HepG2 (cell line): ENCODE measurements around the gene NRN1L. TPM values are rescaled to one million over a fixed set of nuclear protein-coding genes. Genes with fewer than 3 reads are reported as not detected.

Experiments
- CBX5 ChIP-seq: sonication (generic); formaldehyde crosslinking; IDR thresholded peaks from 2 replicates; pipeline ENCODE4 v1.4.0; 2020; ENCODE audit warnings: missing genetic modification reagents, borderline replicate concordance
- DMAP1 ChIP-seq: IDR thresholded peaks from 2 replicates; pipeline ENCODE4 v1.6.1; 2016
- HNRNPL ChIP-seq: fragments of 200-400 bp; formaldehyde crosslinking; IDR thresholded peaks from 2 replicates; pipeline ENCODE4 v1.6.1; 2017; ENCODE audit warnings: mild to moderate bottlenecking, low read depth, low read length
- HOMEZ ChIP-seq: IDR thresholded peaks from 2 replicates; pipeline ENCODE4 v1.6.1; 2016; ENCODE audit warnings: low read depth
- ISX ChIP-seq: sonication (generic); formaldehyde crosslinking; conservative IDR thresholded peaks from 2 replicates; pipeline ENCODE4 v1.5.0; 2020; ENCODE audit warnings: missing genetic modification reagents
- LBX2 ChIP-seq: sonication (generic); formaldehyde crosslinking; IDR thresholded peaks from 2 replicates; pipeline ENCODE4 v1.5.0; 2020; ENCODE audit warnings: missing genetic modification reagents, mild to moderate bottlenecking, borderline replicate concordance
- RNF2 ChIP-seq: fragments of 450-650 bp; conservative IDR thresholded peaks from 2 replicates; pipeline ENCODE4 v1.6.1; 2016; ENCODE audit warnings: low read depth
- SAFB2 ChIP-seq: sonication (generic); formaldehyde crosslinking; IDR thresholded peaks from 2 replicates; pipeline ENCODE4 v1.5.1; 2020; ENCODE audit warnings: missing genetic modification reagents, low read depth, mild to moderate bottlenecking, borderline replicate concordance
- SALL2 ChIP-seq: sonication (generic); formaldehyde crosslinking; IDR thresholded peaks from 2 replicates; pipeline ENCODE4 v1.8.1; 2023; ENCODE audit warnings: mild to moderate bottlenecking, missing genetic modification reagents, inconsistent platforms
- ZFP36L1 ChIP-seq: sonication (generic); formaldehyde crosslinking; IDR thresholded peaks from 2 replicates; pipeline ENCODE4 v1.8.0; 2022; ENCODE audit warnings: mild to moderate bottlenecking, missing genetic modification reagents, moderate library complexity
- ZFP36L2 ChIP-seq: sonication (generic); formaldehyde crosslinking; IDR thresholded peaks from 2 replicates; pipeline ENCODE4 v1.4.0; 2020; ENCODE audit warnings: missing genetic modification reagents
- ZFP37 ChIP-seq: sonication (generic); formaldehyde crosslinking; IDR thresholded peaks from 2 replicates; pipeline ENCODE4 v1.4.0; 2020; ENCODE audit warnings: missing genetic modification reagents, borderline replicate concordance
- ZNF20 ChIP-seq: sonication (generic); formaldehyde crosslinking; IDR thresholded peaks from 2 replicates; pipeline ENCODE4 v1.4.0; 2020; ENCODE audit warnings: mild to moderate bottlenecking, moderate library complexity, missing genetic modification reagents
- ZNF275 ChIP-seq: sonication (generic); formaldehyde crosslinking; IDR thresholded peaks from 2 replicates; pipeline ENCODE4 v1.8.0; 2022; ENCODE audit warnings: missing genetic modification reagents, mild to moderate bottlenecking, inconsistent platforms, borderline replicate concordance
- ZNF282 ChIP-seq: fragments of 450-650 bp; IDR thresholded peaks from 2 replicates; pipeline ENCODE4 v1.6.1; 2018; ENCODE audit not compliant: partially characterized antibody
- ZNF556 ChIP-seq: sonication (generic); formaldehyde crosslinking; IDR thresholded peaks from 2 replicates; pipeline ENCODE4 v1.4.0; 2020; ENCODE audit warnings: mild to moderate bottlenecking, missing genetic modification reagents, borderline replicate concordance
- ZNF563 ChIP-seq: sonication (generic); formaldehyde crosslinking; IDR thresholded peaks from 2 replicates; pipeline ENCODE4 v1.8.0; 2022; ENCODE audit warnings: mild to moderate bottlenecking, moderate library complexity, missing genetic modification reagents
- ZNF777 ChIP-seq: sonication (generic); formaldehyde crosslinking; IDR thresholded peaks from 2 replicates; pipeline ENCODE4 v1.4.0; 2020; ENCODE audit warnings: missing genetic modification reagents
- ZNF816 ChIP-seq: sonication (generic); formaldehyde crosslinking; IDR thresholded peaks from 2 replicates; pipeline ENCODE4 v1.8.0; 2022; ENCODE audit warnings: missing genetic modification reagents, mild to moderate bottlenecking, borderline replicate concordance
- ZSCAN25 ChIP-seq: sonication (generic); formaldehyde crosslinking; IDR thresholded peaks from 2 replicates; pipeline ENCODE4 v1.8.0; 2022; ENCODE audit warnings: mild to moderate bottlenecking, missing genetic modification reagents
- polyA plus RNA-seq, 8 experiments: library from polyadenylated mRNA; depleted of rRNA in 3 of 8; stranded (reverse) in 7 of 8; unstranded in 1 of 8; fragments of >200 nt; fragmentation: Illumina TruSeq in 4 of 8; extraction: Trizol in 4 of 8; gene quantifications; 2 replicates each; pipeline versions ENCODE4 v1.2.1 to v1.2.3, GENCODE V29; 2011 to 2016; ENCODE audit warnings: low read depth in 4 of 8, missing spikeins in 1 of 8, mixed read lengths in 1 of 8; ENCODE audit not compliant: insufficient read depth in 1 of 8
- total RNA-seq, 5 experiments: library from RNA; depleted of rRNA; stranded (reverse); fragments of >200 nt; fragmentation: Illumina TruSeq; extraction: Trizol; gene quantifications; 2 replicates each; pipeline ENCODE4 v1.2.3, GENCODE V29; 2016; ENCODE audit warnings: low read depth in 1 of 5
- TF ChIP-seq, protein P1 (sequence below): sonication (generic); formaldehyde crosslinking; IDR thresholded peaks from 2 replicates; pipeline ENCODE4 v1.9.0; 2021; ENCODE audit warnings: missing genetic modification reagents, borderline replicate concordance
- TF ChIP-seq, protein P2 (sequence below): sonication (generic); formaldehyde crosslinking; conservative IDR thresholded peaks from 2 replicates; pipeline ENCODE4 v1.8.0; 2022; ENCODE audit warnings: mild to moderate bottlenecking, moderate library complexity, missing genetic modification reagents
- TF ChIP-seq, protein P3 (sequence below): sonication (generic); formaldehyde crosslinking; IDR thresholded peaks from 2 replicates; pipeline ENCODE4 v1.5.1; 2020; ENCODE audit warnings: missing genetic modification reagents, mild to moderate bottlenecking, borderline replicate concordance

Gene NRN1L
- total and polyA plus RNA-seq, 2 of the 13 experiments (the other 11 are each of a cell fraction or from before 2014, with no cell fraction given) = 0.53 to 1.2 TPM

DNA sequence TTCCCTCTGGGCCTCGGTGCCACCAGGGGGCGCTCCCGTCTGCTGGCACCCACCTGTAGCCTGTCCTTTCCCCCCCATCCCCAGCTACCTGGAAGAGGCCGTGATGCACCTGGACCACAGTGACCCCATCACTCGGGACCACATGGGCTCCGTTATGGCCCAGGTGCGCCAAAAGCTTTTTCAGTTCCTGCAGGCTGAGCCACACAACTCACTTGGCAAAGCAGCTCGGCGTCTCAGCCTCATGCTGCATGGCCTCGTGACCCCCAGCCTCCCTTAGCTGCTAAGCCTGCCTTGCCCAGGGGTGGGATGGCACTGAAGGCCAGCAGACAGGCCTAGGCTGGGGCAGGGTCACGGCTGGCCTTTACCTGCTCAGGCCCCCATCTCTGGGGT lies 818 bp upstream of the NRN1L start (continued):
- TF ChIP-seq ZSCAN25 = no peak
- TF ChIP-seq ZNF20 (CRISPR knock-in tag) = no peak
- no peak for TF ChIP-seq ISX
- TF ChIP-seq CBX5 = peak; percentile 81; the same call in 1 of the 2 replicates
- TF ChIP-seq ZFP37 (CRISPR knock-in tag) = no peak
- TF ChIP-seq ZNF282 = no peak
- TF ChIP-seq SAFB2 (CRISPR knock-in tag) = no peak
- TF ChIP-seq, protein P1, sequence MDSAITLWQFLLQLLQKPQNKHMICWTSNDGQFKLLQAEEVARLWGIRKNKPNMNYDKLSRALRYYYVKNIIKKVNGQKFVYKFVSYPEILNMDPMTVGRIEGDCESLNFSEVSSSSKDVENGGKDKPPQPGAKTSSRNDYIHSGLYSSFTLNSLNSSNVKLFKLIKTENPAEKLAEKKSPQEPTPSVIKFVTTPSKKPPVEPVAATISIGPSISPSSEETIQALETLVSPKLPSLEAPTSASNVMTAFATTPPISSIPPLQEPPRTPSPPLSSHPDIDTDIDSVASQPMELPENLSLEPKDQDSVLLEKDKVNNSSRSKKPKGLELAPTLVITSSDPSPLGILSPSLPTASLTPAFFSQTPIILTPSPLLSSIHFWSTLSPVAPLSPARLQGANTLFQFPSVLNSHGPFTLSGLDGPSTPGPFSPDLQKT (CRISPR knock-in tag) = no peak
- peak; percentile 39; the same call in 1 of the 2 replicates for TF ChIP-seq SALL2 (CRISPR knock-in tag)
- no peak for TF ChIP-seq LBX2 (CRISPR knock-in tag)
- TF ChIP-seq ZNF275 (CRISPR knock-in tag) = no peak
- TF ChIP-seq ZNF563 (CRISPR knock-in tag) = no peak
- TF ChIP-seq, protein P2, sequence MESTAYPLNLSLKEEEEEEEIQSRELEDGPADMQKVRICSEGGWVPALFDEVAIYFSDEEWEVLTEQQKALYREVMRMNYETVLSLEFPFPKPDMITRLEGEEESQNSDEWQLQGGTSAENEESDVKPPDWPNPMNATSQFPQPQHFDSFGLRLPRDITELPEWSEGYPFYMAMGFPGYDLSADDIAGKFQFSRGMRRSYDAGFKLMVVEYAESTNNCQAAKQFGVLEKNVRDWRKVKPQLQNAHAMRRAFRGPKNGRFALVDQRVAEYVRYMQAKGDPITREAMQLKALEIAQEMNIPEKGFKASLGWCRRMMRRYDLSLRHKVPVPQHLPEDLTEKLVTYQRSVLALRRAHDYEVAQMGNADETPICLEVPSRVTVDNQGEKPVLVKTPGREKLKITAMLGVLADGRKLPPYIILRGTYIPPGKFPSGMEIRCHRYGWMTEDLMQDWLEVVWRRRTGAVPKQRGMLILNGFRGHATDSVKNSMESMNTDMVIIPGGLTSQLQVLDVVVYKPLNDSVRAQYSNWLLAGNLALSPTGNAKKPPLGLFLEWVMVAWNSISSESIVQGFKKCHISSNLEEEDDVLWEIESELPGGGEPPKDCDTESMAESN = no peak
- no peak for TF ChIP-seq ZNF556
- TF ChIP-seq ZFP36L2 (CRISPR knock-in tag) = no peak
- TF ChIP-seq ZNF777 (CRISPR knock-in tag) = 0 out of 2 replicates have a peak, but pooled peaks have one; percentile 28
- no peak for TF ChIP-seq RNF2
- TF ChIP-seq HOMEZ = no peak
- TF ChIP-seq ZNF816 (CRISPR knock-in tag) = no peak
- no peak for TF ChIP-seq DMAP1 (CRISPR knock-in tag)
- TF ChIP-seq HNRNPL = peak; percentile 2; the same call in 1 of the 2 replicates
- TF ChIP-seq, protein P3, sequence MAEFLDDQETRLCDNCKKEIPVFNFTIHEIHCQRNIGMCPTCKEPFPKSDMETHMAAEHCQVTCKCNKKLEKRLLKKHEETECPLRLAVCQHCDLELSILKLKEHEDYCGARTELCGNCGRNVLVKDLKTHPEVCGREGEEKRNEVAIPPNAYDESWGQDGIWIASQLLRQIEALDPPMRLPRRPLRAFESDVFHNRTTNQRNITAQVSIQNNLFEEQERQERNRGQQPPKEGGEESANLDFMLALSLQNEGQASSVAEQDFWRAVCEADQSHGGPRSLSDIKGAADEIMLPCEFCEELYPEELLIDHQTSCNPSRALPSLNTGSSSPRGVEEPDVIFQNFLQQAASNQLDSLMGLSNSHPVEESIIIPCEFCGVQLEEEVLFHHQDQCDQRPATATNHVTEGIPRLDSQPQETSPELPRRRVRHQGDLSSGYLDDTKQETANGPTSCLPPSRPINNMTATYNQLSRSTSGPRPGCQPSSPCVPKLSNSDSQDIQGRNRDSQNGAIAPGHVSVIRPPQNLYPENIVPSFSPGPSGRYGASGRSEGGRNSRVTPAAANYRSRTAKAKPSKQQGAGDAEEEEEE (CRISPR knock-in tag) = 0 out of 2 replicates have a peak, but pooled peaks have one; percentile 32
- TF ChIP-seq ZFP36L1 (CRISPR knock-in tag) = no peak
